DOHH2 (cell line): Measurements from ENCODE around the gene FIGN.

Experiments used
- H3F3A ChIP-seq: fragments of 200-600 bp; sonication (generic), shearing (Covaris generic); 2 replicates; pipeline ENCODE4 v1.6.0; 2016; ENCODE audit warnings: antibody characterized with exemption, mild to moderate bottlenecking; ENCODE audit not compliant: control insufficient read depth, insufficient read depth
- H3K27ac ChIP-seq: fragments of 200-600 bp; sonication (generic); 2 replicates; pipeline ENCODE4 v1.5.1; 2014; ENCODE audit warnings: low read depth, mild to moderate bottlenecking, low read length, moderate library complexity
- H3K27me3 ChIP-seq: fragments of 200-600 bp; sonication (generic); 2 replicates; pipeline ENCODE4 v1.6.1; 2014; ENCODE audit warnings: mild to moderate bottlenecking, low read length, mixed read lengths; ENCODE audit not compliant: control insufficient read depth
- H3K36me3 ChIP-seq: fragments of 200-600 bp; sonication (generic); 2 replicates; pipeline ENCODE4 v1.6.1; 2014; ENCODE audit warnings: mild to moderate bottlenecking, low read length, moderate library complexity, mixed read lengths; ENCODE audit not compliant: control insufficient read depth
- H3K4me1 ChIP-seq: fragments of 200-600 bp; sonication (generic); 2 replicates; pipeline ENCODE4 v1.6.1; 2014; ENCODE audit warnings: mild to moderate bottlenecking, low read length, mixed read lengths; ENCODE audit not compliant: control insufficient read depth
- H3K4me2 ChIP-seq: fragments of 200-600 bp; sonication (generic); 2 replicates; pipeline ENCODE4 v1.6.0; 2014; ENCODE audit warnings: mild to moderate bottlenecking, low read length, moderate library complexity
- H3K4me3 ChIP-seq: fragments of 200-600 bp; sonication (generic); 2 replicates; pipeline ENCODE4 v1.5.1; 2014; ENCODE audit warnings: mild to moderate bottlenecking, low read length, mixed read lengths
- H3K79me2 ChIP-seq: fragments of 200-600 bp; sonication (generic); 2 replicates; pipeline ENCODE4 v1.6.1; 2014; ENCODE audit warnings: mild to moderate bottlenecking, low read length, mixed read lengths; ENCODE audit not compliant: control insufficient read depth
- H3K9me2 ChIP-seq: fragments of 200-600 bp; sonication (generic); replicated peaks from 2 replicates; pipeline ENCODE4 v1.6.1; 2014; ENCODE audit warnings: mild to moderate bottlenecking, low read length, mixed read lengths; ENCODE audit not compliant: control insufficient read depth
- H3K9me3 ChIP-seq: fragments of 200-600 bp; sonication (generic); 2 replicates; pipeline ENCODE4 v1.6.1; 2014; ENCODE audit warnings: antibody characterized with exemption, low read length, mixed read lengths; ENCODE audit not compliant: control insufficient read depth, insufficient read depth
- H4K20me1 ChIP-seq: fragments of 200-600 bp; sonication (generic); 2 replicates; pipeline ENCODE4 v1.6.0; 2014; ENCODE audit warnings: low read depth, mild to moderate bottlenecking, antibody characterized with exemption, low read length, moderate library complexity; ENCODE audit not compliant: control insufficient read depth, insufficient read depth
- CTCF ChIP-seq: fragments of 200-600 bp; sonication (generic); IDR thresholded peaks from one replicate; pipeline ENCODE4 v1.5.1; 2014; ENCODE audit warnings: antibody characterized with exemption, mild to moderate bottlenecking, low read depth, low read length; ENCODE audit not compliant: poor library complexity, severe bottlenecking
- EZH2phosphoT487 ChIP-seq: fragments of 200-600 bp; sonication (generic); IDR thresholded peaks from 2 replicates; pipeline ENCODE4 v1.6.1; 2017; ENCODE audit warnings: borderline replicate concordance, mild to moderate bottlenecking, antibody characterized with exemption, low read length, moderate library complexity, mixed read lengths

FIGN gene

GRCh38 chr2:163633291-163633690 lies 102.5 kb downstream of the FIGN start:
- Histone ChIP-seq H3K27ac (no peak overlapping the region), H3K4me1 (no peaks in the 10 kb centered on the region), H3K9me3 (no peaks in the 10 kb centered on the region), H3K36me3 (no peaks in the 10 kb centered on the region), H3F3A (no peaks in the 10 kb centered on the region), H3K27me3 (no peaks in the 10 kb centered on the region), H3K9me2 (no peaks in the 10 kb centered on the region), H4K20me1 (no peaks in the 10 kb centered on the region), H3K79me2 (no peaks in the 10 kb centered on the region), H3K4me3 (no peak overlapping the region), H3K4me2 (no peak overlapping the region)
- TF ChIP-seq CTCF (no peak), EZH2phosphoT487 (no peak)

GRCh38 chr2:163630836-163631235 lies 105.0 kb downstream of the FIGN start:
- Histone ChIP-seq H3K4me2 (no peak overlapping the region), H3K4me1 (no peaks in the 10 kb centered on the region), H3K9me3 (no peaks in the 10 kb centered on the region), H3K27me3 (no peaks in the 10 kb centered on the region), H3K27ac (no peak overlapping the region), H3K9me2 (no peaks in the 10 kb centered on the region), H3K79me2 (no peaks in the 10 kb centered on the region), H3K36me3 (no peaks in the 10 kb centered on the region), H3K4me3 (no peak overlapping the region), H4K20me1 (no peaks in the 10 kb centered on the region), H3F3A (no peaks in the 10 kb centered on the region)
- TF ChIP-seq EZH2phosphoT487 (no peak), CTCF (no peak)

- Histone ChIP-seq H3K4me2 (no peak overlapping the region), H3K27me3 (no peaks in the 10 kb centered on the region), H3K79me2 (no peaks in the 10 kb centered on the region), H3K9me2 (no peaks in the 10 kb centered on the region), H4K20me1 (no peaks in the 10 kb centered on the region), H3K4me3 (no peak overlapping the region), H3K36me3 (no peaks in the 10 kb centered on the region), H3K9me3 (no peaks in the 10 kb centered on the region), H3K27ac (no peak overlapping the region), H3F3A (no peaks in the 10 kb centered on the region), H3K4me1 (no peaks in the 10 kb centered on the region)
- TF ChIP-seq CTCF = no peak
- no peak for TF ChIP-seq EZH2phosphoT487
These were observed 109.1 kb downstream of the FIGN start for GRCh38 chr2:163626639-163627109.
